ENCODE data around the gene ARHGAP30. TPM values are rescaled to one million over a fixed set of nuclear protein-coding genes. Genes with fewer than 3 reads are reported as not detected.
A peak's percentile ranks its signal among the peaks of the same experiment; 100 is the strongest.

ARHGAP30 gene
- total RNA-seq, 1 experiment from 2014 or later, result 0.39 TPM

DNA sequence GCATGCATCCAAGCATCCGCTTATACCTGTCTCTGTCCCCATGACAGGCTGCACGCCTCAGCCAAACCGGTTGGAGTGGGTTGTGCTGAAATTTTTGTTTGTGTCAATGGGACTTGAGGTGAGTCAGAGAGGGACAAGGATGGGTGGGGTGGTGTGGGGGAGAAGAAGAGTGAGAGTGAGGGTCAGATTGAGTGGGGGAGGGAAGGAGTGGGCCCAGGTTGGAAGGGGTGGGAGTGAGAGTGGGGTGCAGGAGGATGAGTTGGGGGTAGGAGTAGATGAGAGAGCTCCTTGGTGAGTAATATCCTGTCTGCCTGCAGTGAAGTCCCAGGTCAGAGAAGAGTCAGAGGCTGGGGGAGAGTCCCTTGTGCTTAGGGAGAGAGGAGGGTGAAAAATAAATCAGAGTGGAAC, 22.9 kb upstream of the ARHGAP30 start:
- no peaks in the 10 kb centered on the region for H3K9me3 ChIP-seq (ENCODE audit: control insufficient read depth in 1 of 2, insufficient read depth in 1 of 2, low read depth in 1 of 2, low read length in 2 of 2)
- ATAC-seq, result peak; percentile 64
- H3K36me3 ChIP-seq (ENCODE audit: control insufficient read depth in 1 of 2, insufficient read depth in 2 of 2, low read length in 2 of 2), result no peaks in the 10 kb centered on the region
- peak overlapping the region; percentile 27; the same call in 1 of the 2 replicates for H3K9ac ChIP-seq (ENCODE audit: low read length)
- intact Hi-C loops (cut with micrococcal nuclease), result no loop called here
- no peaks in the 10 kb centered on the region for H3K79me2 ChIP-seq (ENCODE audit: insufficient read depth, low read length)
- H3K4me1 ChIP-seq (ENCODE audit: control insufficient read depth in 1 of 2, insufficient read depth in 2 of 2, low read length in 2 of 2), result peaks cover 14 to 62% of the 10 kb centered on the region in 2 experiments
- H4K20me1 ChIP-seq (ENCODE audit: insufficient read depth), result no peaks in the 10 kb centered on the region
- H3K4me3 ChIP-seq (replicated peaks in 1 of 2; ENCODE audit: low read depth in 1 of 2, low read length in 2 of 2), result peak overlapping the region in 1 of 2 experiments; percentile 22; a peak in 2 of 4 replicates
- no peaks in the 10 kb centered on the region for H3K27me3 ChIP-seq (ENCODE audit: insufficient read depth, low read length)
- H3K27ac ChIP-seq (ENCODE audit: low read depth, low read length), result no peak overlapping the region
- H2AFZ ChIP-seq (ENCODE audit: low read depth, low read length, poor library complexity, severe bottlenecking), result no peak overlapping the region
- DNase-seq (ENCODE audit: low read depth, low spot score), result no peak
- RAD21 ChIA-PET (ENCODE audit: low non-redundant PET in 1 of 2, low total read pairs in 2 of 2, uncharacterized antibody in 2 of 2, unreplicated experiment in 2 of 2), result no interaction called here
- peak overlapping the region; percentile 69 for H3K4me2 ChIP-seq (ENCODE audit: low read length)
- no peaks in the 10 kb centered on the region for H3K9me2 ChIP-seq (ENCODE audit: insufficient read depth)
- CTCF ChIA-PET, result interaction anchor here (0.6 kb wide), 1 partner anchor 71 kb away, joined by 3 read pairs; no protein-coding TSS in a partner anchor
- BruUV-seq (replicated peaks), result no TSS peak
- no peak for TF ChIP-seq JUND (IDR thresholded peaks at IDR 0.05)
- TF ChIP-seq TCF7L2 (IDR thresholded peaks at IDR 0.05; ENCODE audit: borderline replicate concordance, extremely low read depth, insufficient read depth, insufficient read length), result no peak
- no peak for TF ChIP-seq FOSL1 (IDR thresholded peaks at IDR 0.05; ENCODE audit: low read depth)
- no peak for TF ChIP-seq EZH2phosphoT487 (IDR thresholded peaks at IDR 0.05; ENCODE audit: borderline replicate concordance)
- no peak for TF ChIP-seq POLR2A (IDR thresholded peaks at IDR 0.05; ENCODE audit: borderline replicate concordance, extremely low read depth, insufficient read depth, insufficient read length)
- TF ChIP-seq, protein P1, sequence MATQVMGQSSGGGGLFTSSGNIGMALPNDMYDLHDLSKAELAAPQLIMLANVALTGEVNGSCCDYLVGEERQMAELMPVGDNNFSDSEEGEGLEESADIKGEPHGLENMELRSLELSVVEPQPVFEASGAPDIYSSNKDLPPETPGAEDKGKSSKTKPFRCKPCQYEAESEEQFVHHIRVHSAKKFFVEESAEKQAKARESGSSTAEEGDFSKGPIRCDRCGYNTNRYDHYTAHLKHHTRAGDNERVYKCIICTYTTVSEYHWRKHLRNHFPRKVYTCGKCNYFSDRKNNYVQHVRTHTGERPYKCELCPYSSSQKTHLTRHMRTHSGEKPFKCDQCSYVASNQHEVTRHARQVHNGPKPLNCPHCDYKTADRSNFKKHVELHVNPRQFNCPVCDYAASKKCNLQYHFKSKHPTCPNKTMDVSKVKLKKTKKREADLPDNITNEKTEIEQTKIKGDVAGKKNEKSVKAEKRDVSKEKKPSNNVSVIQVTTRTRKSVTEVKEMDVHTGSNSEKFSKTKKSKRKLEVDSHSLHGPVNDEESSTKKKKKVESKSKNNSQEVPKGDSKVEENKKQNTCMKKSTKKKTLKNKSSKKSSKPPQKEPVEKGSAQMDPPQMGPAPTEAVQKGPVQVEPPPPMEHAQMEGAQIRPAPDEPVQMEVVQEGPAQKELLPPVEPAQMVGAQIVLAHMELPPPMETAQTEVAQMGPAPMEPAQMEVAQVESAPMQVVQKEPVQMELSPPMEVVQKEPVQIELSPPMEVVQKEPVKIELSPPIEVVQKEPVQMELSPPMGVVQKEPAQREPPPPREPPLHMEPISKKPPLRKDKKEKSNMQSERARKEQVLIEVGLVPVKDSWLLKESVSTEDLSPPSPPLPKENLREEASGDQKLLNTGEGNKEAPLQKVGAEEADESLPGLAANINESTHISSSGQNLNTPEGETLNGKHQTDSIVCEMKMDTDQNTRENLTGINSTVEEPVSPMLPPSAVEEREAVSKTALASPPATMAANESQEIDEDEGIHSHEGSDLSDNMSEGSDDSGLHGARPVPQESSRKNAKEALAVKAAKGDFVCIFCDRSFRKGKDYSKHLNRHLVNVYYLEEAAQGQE (IDR thresholded peaks at IDR 0.05; ENCODE audit: low read depth), result no peak
- no peak for TF ChIP-seq SIN3A (IDR thresholded peaks at IDR 0.05; ENCODE audit: low read depth)
- TF ChIP-seq ZBTB33 (IDR thresholded peaks at IDR 0.05; ENCODE audit: extremely low read depth, insufficient replicate concordance, low read length), result no peak
- no peak for TF ChIP-seq CBX3 (IDR thresholded peaks at IDR 0.05; ENCODE audit: low read depth)
- no peak for TF ChIP-seq YY1 (IDR thresholded peaks at IDR 0.05; ENCODE audit: extremely low read depth, insufficient replicate concordance, low read depth, low read length)
- no peak for TF ChIP-seq EGR1 (IDR thresholded peaks at IDR 0.05; ENCODE audit: low read depth)
- POLR2A ChIA-PET, result interaction anchor here (0.8 to 1.4 kb wide), 2 partner anchors 9 to 47 kb away, joined by 3 read pairs; partner anchors contain the start of gene USF1
